Smooth muscle cell (in vitro differentiated cells): ENCODE data around the gene DYRK1A. TPM values are rescaled to one million over a fixed set of nuclear protein-coding genes. Genes with fewer than 3 reads are reported as not detected.
A peak's percentile ranks its signal among the peaks of the same experiment; 100 is the strongest.

Experiments used
- DNase-seq: peaks from one replicate; lab custom pipeline; 2025; ENCODE audit not compliant: unreplicated experiment; lab: John Stamatoyannopoulos, UW
- H2AFZ ChIP-seq: fragments of 200-600 bp; sonication (generic); 2 replicates; pipeline ENCODE4 v1.6.0; 2016; ENCODE audit warnings: antibody characterized with exemption, low read depth, mild to moderate bottlenecking
- H3F3A ChIP-seq: fragments of 200-600 bp; sonication (generic); 2 replicates; pipeline ENCODE4 v1.6.0; 2017; ENCODE audit warnings: antibody characterized with exemption, low read depth
- H3K27ac ChIP-seq: fragments of 200-600 bp; sonication (generic); 2 replicates; pipeline ENCODE4 v1.5.1; 2016; ENCODE audit warnings: low read depth, mild to moderate bottlenecking
- H3K27me3 ChIP-seq: fragments of 200-600 bp; sonication (generic); 2 replicates; pipeline ENCODE4 v1.6.1; 2016; ENCODE audit warnings: low read depth, mild to moderate bottlenecking
- H3K36me3 ChIP-seq: fragments of 200-600 bp; sonication (generic); 2 replicates; pipeline ENCODE4 v1.5.1; 2016; ENCODE audit warnings: low read depth
- H3K4me1 ChIP-seq: fragments of 200-600 bp; sonication (generic); 2 replicates; pipeline ENCODE4 v1.5.1; 2016; ENCODE audit warnings: low read depth
- H3K4me2 ChIP-seq: fragments of 200-600 bp; sonication (generic); 2 replicates; pipeline ENCODE4 v1.6.0; 2016; ENCODE audit warnings: mild to moderate bottlenecking
- H3K4me3 ChIP-seq: fragments of 200-600 bp; sonication (generic); 2 replicates; pipeline ENCODE4 v1.5.1; 2016; ENCODE audit warnings: mild to moderate bottlenecking
- H3K79me2 ChIP-seq: fragments of 200-600 bp; sonication (generic); 2 replicates; pipeline ENCODE4 v1.6.0; 2016; ENCODE audit warnings: low read depth, mild to moderate bottlenecking
- H3K9ac ChIP-seq: fragments of 200-600 bp; sonication (generic); 2 replicates; pipeline ENCODE4 v1.6.0; 2016; ENCODE audit warnings: low read depth
- H3K9me3 ChIP-seq: fragments of 200-600 bp; sonication (generic); replicated peaks from 2 replicates; pipeline ENCODE4 v1.5.1; 2016; ENCODE audit warnings: low read depth
- H4K20me1 ChIP-seq: fragments of 200-600 bp; sonication (generic); 2 replicates; pipeline ENCODE4 v1.6.0; 2016; ENCODE audit warnings: low read depth
- CTCF ChIP-seq: fragments of 200-600 bp; sonication (generic); IDR thresholded peaks from 2 replicates; pipeline ENCODE4 v1.5.1; 2017; ENCODE audit warnings: borderline replicate concordance, mild to moderate bottlenecking, antibody characterized with exemption; ENCODE audit not compliant: insufficient read depth, poor library complexity, severe bottlenecking
- WGBS: methylation state at CpG from one replicate; pipeline ENCODE4 v1.1.7; 2016; ENCODE audit warnings: low lambda C conversion rate; 5-methylcytosine and 5-hydroxymethylcytosine counted together
- polyA plus RNA-seq: library from polyadenylated mRNA; unstranded; fragments of >200 nt; fragmentation: Nextera tagmentation; extraction: Ambion mirVana; gene quantifications from 2 replicates; pipeline ENCODE4 v1.2.1, GENCODE V29; 2016
- total RNA-seq: library from RNA; depleted of rRNA; stranded (reverse); fragments of >200 nt; gene quantifications from 2 replicates; pipeline ENCODE4 v1.2.3, GENCODE V29; 2014

The DYRK1A gene
- total and polyA plus RNA-seq, 2 experiments from 2014 or later, result 2.4 to 61.7 TPM

GRCh38 chr21:37450445-37450941 is 83.9 kb downstream of the DYRK1A start:
- 18% methylated on average over 4 of the region's 4 CpGs for WGBS
- Histone ChIP-seq H3K4me3 (no peak overlapping the region), H3K36me3 (no peaks in the 10 kb centered on the region), H3K79me2 (peaks cover 87% of the 10 kb centered on the region), H3K4me2 (peak overlapping the region; percentile 65), H2AFZ (no peak overlapping the region), H3K4me1 (peaks cover 42% of the 10 kb centered on the region), H3F3A (peaks cover 38% of the 10 kb centered on the region), H3K27me3 (no peaks in the 10 kb centered on the region), H3K9ac (no peak overlapping the region), H3K27ac (peak overlapping the region; percentile 84), H4K20me1 (peaks cover 100% of the 10 kb centered on the region), H3K9me3 (no peaks in the 10 kb centered on the region)
- no peak for TF ChIP-seq CTCF
- DNase-seq, result no peak

- DNase-seq, result no peak
- no peak overlapping the region for H3K9ac ChIP-seq
- no peaks in the 10 kb centered on the region for H3K9me3 ChIP-seq
- H4K20me1 ChIP-seq, result peaks cover 100% of the 10 kb centered on the region
- H3K4me2 ChIP-seq, result peak overlapping the region; percentile 65
- H3K36me3 ChIP-seq, result no peaks in the 10 kb centered on the region
- H3F3A ChIP-seq, result peaks cover 38% of the 10 kb centered on the region
- no peak overlapping the region for H3K4me3 ChIP-seq
- TF ChIP-seq CTCF, result no peak
- WGBS, result 93% methylated on average over 16 of the region's 16 CpGs
- no peaks in the 10 kb centered on the region for H3K27me3 ChIP-seq
- peak overlapping the region; percentile 84 for H3K27ac ChIP-seq
- no peak overlapping the region for H2AFZ ChIP-seq
- peaks cover 87% of the 10 kb centered on the region for H3K79me2 ChIP-seq
- H3K4me1 ChIP-seq, result peaks cover 45% of the 10 kb centered on the region
These were observed 84.9 kb downstream of the DYRK1A start for GRCh38 chr21:37451446-37451845.

- Histone ChIP-seq H4K20me1 (peaks cover 100% of the 10 kb centered on the region), H3K79me2 (peaks cover 87% of the 10 kb centered on the region), H3F3A (peaks cover 38% of the 10 kb centered on the region), H3K27ac (peak overlapping the region; percentile 84), H3K9ac (no peak overlapping the region), H2AFZ (no peak overlapping the region), H3K9me3 (no peaks in the 10 kb centered on the region), H3K4me2 (peak overlapping the region; percentile 50), H3K36me3 (no peaks in the 10 kb centered on the region), H3K4me1 (peaks cover 37% of the 10 kb centered on the region), H3K27me3 (no peaks in the 10 kb centered on the region), H3K4me3 (no peak overlapping the region)
- 16% methylated on average over 4 of the region's 4 CpGs for whole genome bisulfite sequencing
- no peak for DNase-seq
- no peak for TF ChIP-seq CTCF
These were observed 85.7 kb downstream of the DYRK1A start for GRCh38 chr21:37452227-37452626.

- Histone ChIP-seq H3K4me3 (no peak overlapping the region), H3K4me1 (peaks cover 34% of the 10 kb centered on the region), H3F3A (peaks cover 39% of the 10 kb centered on the region), H4K20me1 (peaks cover 100% of the 10 kb centered on the region), H3K9me3 (no peaks in the 10 kb centered on the region), H3K79me2 (peaks cover 87% of the 10 kb centered on the region), H2AFZ (no peak overlapping the region), H3K9ac (peak overlapping the region; percentile 26), H3K4me2 (peak overlapping the region; percentile 50), H3K27ac (peak overlapping the region; percentile 84), H3K27me3 (no peaks in the 10 kb centered on the region), H3K36me3 (no peaks in the 10 kb centered on the region)
- 91% methylated on average over 4 of the region's 4 CpGs for WGBS
- no peak for TF ChIP-seq CTCF
- DNase-seq, result no peak
These were observed 86.8 kb downstream of the DYRK1A start for GRCh38 chr21:37453350-37453749.
